HepG2 (cell line): ENCODE results near the gene COG1. TPM values are rescaled to one million over a fixed set of nuclear protein-coding genes. Genes with fewer than 3 reads are reported as not detected.
A peak's percentile ranks its signal among the peaks of the same experiment; 100 is the strongest.

Experiments
- GMEB2 ChIP-seq: IDR thresholded peaks from 2 replicates; pipeline ENCODE4 v1.6.1; 2016; ENCODE audit warnings: missing biosample characterization, missing genetic modification reagents, low read depth
- MLLT10 ChIP-seq: sonication (generic); formaldehyde crosslinking; IDR thresholded peaks from 2 replicates; pipeline ENCODE4 v1.4.0; 2020; ENCODE audit warnings: missing genetic modification reagents
- RCOR2 ChIP-seq: IDR thresholded peaks from 2 replicates; pipeline ENCODE4 v1.6.1; 2016; ENCODE audit warnings: missing biosample characterization, missing genetic modification reagents
- RFXAP ChIP-seq: sonication (generic); formaldehyde crosslinking; IDR thresholded peaks from 2 replicates; pipeline ENCODE4 v1.4.0; 2020; ENCODE audit warnings: missing genetic modification reagents, borderline replicate concordance
- SP5 ChIP-seq: IDR thresholded peaks from 2 replicates; pipeline ENCODE4 v1.6.1; 2016; ENCODE audit warnings: low read depth, borderline replicate concordance
- SPEN ChIP-seq: sonication (generic); formaldehyde crosslinking; IDR thresholded peaks from 2 replicates; pipeline ENCODE4 v1.5.1; 2020; ENCODE audit warnings: low read depth, mild to moderate bottlenecking, missing genetic modification reagents
- ZFX ChIP-seq: sonication (generic); formaldehyde crosslinking; IDR thresholded peaks from 2 replicates; pipeline ENCODE4 v1.4.0; 2020; ENCODE audit warnings: mild to moderate bottlenecking, low read depth, missing genetic modification reagents, moderate library complexity
- ZHX2 ChIP-seq, 2 experiments: sonication (generic) in 1 of 2; formaldehyde crosslinking in 1 of 2; IDR thresholded peaks; 2 replicates each; pipeline versions ENCODE4 v1.6.1 to v1.9.0; 2014 to 2022; ENCODE audit warnings: antibody characterized with exemption in 1 of 2, borderline replicate concordance in 1 of 2, inconsistent platforms in 1 of 2, low read depth in 1 of 2, missing genetic modification reagents in 1 of 2
- ZMYM4 ChIP-seq: sonication (generic); formaldehyde crosslinking; IDR thresholded peaks from 2 replicates; pipeline ENCODE4 v1.8.1; 2023; ENCODE audit warnings: mild to moderate bottlenecking, missing genetic modification reagents
- ZNF335 ChIP-seq: sonication (generic); formaldehyde crosslinking; IDR thresholded peaks from 2 replicates; pipeline ENCODE4 v1.4.0; 2020; ENCODE audit warnings: missing genetic modification reagents
- ZNF567 ChIP-seq: sonication (generic); formaldehyde crosslinking; IDR thresholded peaks from 2 replicates; pipeline ENCODE4 v1.8.1; 2023; ENCODE audit warnings: mild to moderate bottlenecking, missing genetic modification reagents, borderline replicate concordance
- ZNF800 ChIP-seq: sonication (generic); formaldehyde crosslinking; IDR thresholded peaks from 2 replicates; pipeline ENCODE4 v1.4.0; 2020; ENCODE audit warnings: missing genetic modification reagents
- polyA plus RNA-seq, 8 experiments: library from polyadenylated mRNA; depleted of rRNA in 3 of 8; stranded (reverse) in 7 of 8; unstranded in 1 of 8; fragments of >200 nt; fragmentation: Illumina TruSeq in 4 of 8; extraction: Trizol in 4 of 8; gene quantifications; 2 replicates each; pipeline versions ENCODE4 v1.2.1 to v1.2.3, GENCODE V29; 2011 to 2016; ENCODE audit warnings: low read depth in 4 of 8, missing spikeins in 1 of 8, mixed read lengths in 1 of 8; ENCODE audit not compliant: insufficient read depth in 1 of 8
- total RNA-seq, 5 experiments: library from RNA; depleted of rRNA; stranded (reverse); fragments of >200 nt; fragmentation: Illumina TruSeq; extraction: Trizol; gene quantifications; 2 replicates each; pipeline ENCODE4 v1.2.3, GENCODE V29; 2016; ENCODE audit warnings: low read depth in 1 of 5
- TF ChIP-seq, protein P1 (sequence below): sonication (generic); formaldehyde crosslinking; IDR thresholded peaks from 2 replicates; pipeline ENCODE4 v1.5.0; 2020; ENCODE audit warnings: missing genetic modification reagents
- TF ChIP-seq, protein P2 (sequence below), 2 experiments: sonication (generic) in 1 of 2; formaldehyde crosslinking in 1 of 2; IDR thresholded peaks; 2 replicates each; pipeline versions ENCODE4 v1.4.0 to v1.6.1; 2018 to 2020; ENCODE audit warnings: missing genetic modification reagents in 2 of 2, borderline replicate concordance in 1 of 2, low read depth in 1 of 2, mild to moderate bottlenecking in 1 of 2, missing biosample characterization in 1 of 2

COG1 gene
- total and polyA plus RNA-seq, 2 of the 13 experiments (the other 11 are each of a cell fraction or from before 2014, with no cell fraction given) = 36.6 to 39.7 TPM

DNA sequence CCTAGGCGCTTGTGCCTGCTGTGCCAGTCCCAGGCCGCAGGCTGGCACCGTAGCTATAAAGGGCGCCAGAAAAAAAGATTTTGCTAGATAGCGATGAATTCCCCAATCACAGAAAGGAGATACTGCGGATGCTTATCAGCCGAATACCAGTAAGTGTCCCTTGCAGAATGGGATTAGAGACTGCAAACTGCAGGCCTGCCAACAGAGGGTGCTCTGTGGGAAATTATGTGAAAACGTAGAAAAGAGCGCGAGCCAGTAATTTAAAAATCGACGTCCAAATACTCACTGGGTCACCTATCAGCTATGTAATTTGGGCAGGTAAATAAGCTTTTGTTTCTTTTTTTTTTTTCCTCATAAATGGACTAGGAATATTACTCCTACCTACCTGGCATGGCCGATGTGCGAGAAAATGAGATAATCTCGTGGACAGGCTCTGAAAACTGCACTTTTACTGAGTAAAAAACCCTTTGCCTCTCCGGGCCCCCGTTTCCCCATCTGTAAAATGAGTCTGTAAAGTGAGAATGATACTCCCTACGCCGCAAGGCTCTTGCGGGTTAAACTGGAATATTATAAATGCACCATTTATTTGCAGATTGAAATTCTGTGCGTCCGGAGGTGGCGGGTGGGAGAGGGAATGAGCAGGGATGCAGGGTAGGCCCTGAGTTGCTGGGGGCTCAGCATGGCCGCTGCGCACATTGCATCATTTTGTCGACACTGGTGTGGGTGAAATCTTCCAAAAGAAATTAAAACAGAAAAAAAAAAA, 1.2 kb upstream of the COG1 start (continued):
- TF ChIP-seq GMEB2 (no peak), ZNF335 (CRISPR knock-in tag) (peak; percentile 70; the same call in 1 of the 2 replicates), ZNF567 (CRISPR knock-in tag) (0 out of 2 replicates have a peak, but pooled peaks have one; percentile 56), SPEN (peak; percentile 37; the same call in 1 of the 2 replicates), ZMYM4 (CRISPR knock-in tag) (0 out of 2 replicates have a peak, but pooled peaks have one; percentile 10), RCOR2 (0 out of 2 replicates have a peak, but pooled peaks have one; percentile 20), RFXAP (no peak), ZNF800 (CRISPR knock-in tag) (0 out of 2 replicates have a peak, but pooled peaks have one; percentile 3), ZFX (peak; percentile 81), SP5 (CRISPR knock-in tag) (no peak), ZHX2 (IDR thresholded peaks at IDR 0.05; ENCODE audit: low read depth) (peak; percentile 34; the same call in 1 of the 2 replicates), ZHX2 (CRISPR knock-in tag; IDR thresholded peaks at IDR 0.05; ENCODE audit: borderline replicate concordance) (no peak), MLLT10 (CRISPR knock-in tag) (no peak)
- TF ChIP-seq, protein P1, sequence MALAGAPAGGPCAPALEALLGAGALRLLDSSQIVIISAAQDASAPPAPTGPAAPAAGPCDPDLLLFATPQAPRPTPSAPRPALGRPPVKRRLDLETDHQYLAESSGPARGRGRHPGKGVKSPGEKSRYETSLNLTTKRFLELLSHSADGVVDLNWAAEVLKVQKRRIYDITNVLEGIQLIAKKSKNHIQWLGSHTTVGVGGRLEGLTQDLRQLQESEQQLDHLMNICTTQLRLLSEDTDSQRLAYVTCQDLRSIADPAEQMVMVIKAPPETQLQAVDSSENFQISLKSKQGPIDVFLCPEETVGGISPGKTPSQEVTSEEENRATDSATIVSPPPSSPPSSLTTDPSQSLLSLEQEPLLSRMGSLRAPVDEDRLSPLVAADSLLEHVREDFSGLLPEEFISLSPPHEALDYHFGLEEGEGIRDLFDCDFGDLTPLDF = peak; percentile 81
- TF ChIP-seq, protein P2, sequence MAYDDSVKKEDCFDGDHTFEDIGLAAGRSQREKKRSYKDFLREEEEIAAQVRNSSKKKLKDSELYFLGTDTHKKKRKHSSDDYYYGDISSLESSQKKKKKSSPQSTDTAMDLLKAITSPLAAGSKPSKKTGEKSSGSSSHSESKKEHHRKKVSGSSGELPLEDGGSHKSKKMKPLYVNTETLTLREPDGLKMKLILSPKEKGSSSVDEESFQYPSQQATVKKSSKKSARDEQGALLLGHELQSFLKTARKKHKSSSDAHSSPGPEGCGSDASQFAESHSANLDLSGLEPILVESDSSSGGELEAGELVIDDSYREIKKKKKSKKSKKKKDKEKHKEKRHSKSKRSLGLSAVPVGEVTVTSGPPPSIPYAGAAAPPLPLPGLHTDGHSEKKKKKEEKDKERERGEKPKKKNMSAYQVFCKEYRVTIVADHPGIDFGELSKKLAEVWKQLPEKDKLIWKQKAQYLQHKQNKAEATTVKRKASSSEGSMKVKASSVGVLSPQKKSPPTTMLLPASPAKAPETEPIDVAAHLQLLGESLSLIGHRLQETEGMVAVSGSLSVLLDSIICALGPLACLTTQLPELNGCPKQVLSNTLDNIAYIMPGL (CRISPR knock-in tag; IDR thresholded peaks at IDR 0.05; ENCODE audit: borderline replicate concordance in 1 of 2, low read depth in 1 of 2) = peak in 1 of 2 experiments; percentile 56; a peak in 3 of 4 replicates
